ENCODE results near the gene CEP104.

The CEP104 gene

DNA sequence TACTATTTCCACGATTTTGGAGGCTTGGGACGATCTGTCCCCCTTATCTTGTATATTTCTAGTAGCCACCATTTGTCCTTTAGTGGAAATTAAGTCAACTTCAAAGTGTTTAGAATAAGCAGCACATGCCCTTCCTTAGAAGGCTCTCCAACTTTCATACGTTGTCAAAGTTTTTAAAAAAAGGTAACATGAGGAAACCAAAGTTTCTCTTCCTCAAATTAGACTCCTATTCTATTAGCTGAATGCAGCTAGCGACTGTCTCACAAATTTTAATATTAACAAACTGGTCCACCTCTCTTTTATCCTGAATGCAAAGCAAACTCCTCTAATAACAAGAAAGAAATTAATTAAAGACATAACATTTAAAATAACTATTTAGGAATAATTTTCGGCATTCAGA lies 36.2 kb upstream of the CEP104 start:
- TF ChIP-seq, protein P1, sequence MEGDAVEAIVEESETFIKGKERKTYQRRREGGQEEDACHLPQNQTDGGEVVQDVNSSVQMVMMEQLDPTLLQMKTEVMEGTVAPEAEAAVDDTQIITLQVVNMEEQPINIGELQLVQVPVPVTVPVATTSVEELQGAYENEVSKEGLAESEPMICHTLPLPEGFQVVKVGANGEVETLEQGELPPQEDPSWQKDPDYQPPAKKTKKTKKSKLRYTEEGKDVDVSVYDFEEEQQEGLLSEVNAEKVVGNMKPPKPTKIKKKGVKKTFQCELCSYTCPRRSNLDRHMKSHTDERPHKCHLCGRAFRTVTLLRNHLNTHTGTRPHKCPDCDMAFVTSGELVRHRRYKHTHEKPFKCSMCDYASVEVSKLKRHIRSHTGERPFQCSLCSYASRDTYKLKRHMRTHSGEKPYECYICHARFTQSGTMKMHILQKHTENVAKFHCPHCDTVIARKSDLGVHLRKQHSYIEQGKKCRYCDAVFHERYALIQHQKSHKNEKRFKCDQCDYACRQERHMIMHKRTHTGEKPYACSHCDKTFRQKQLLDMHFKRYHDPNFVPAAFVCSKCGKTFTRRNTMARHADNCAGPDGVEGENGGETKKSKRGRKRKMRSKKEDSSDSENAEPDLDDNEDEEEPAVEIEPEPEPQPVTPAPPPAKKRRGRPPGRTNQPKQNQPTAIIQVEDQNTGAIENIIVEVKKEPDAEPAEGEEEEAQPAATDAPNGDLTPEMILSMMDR (IDR thresholded peaks at IDR 0.05; ENCODE audit: low read depth, low read length), result no peak
- H3K4me3 ChIP-seq (replicated peaks in 1 of 2; ENCODE audit: low read depth in 2 of 2, low read length in 2 of 2), result no peak overlapping the region
- DNase-seq (ENCODE audit: low read depth in 2 of 2), result no peak

DNA sequence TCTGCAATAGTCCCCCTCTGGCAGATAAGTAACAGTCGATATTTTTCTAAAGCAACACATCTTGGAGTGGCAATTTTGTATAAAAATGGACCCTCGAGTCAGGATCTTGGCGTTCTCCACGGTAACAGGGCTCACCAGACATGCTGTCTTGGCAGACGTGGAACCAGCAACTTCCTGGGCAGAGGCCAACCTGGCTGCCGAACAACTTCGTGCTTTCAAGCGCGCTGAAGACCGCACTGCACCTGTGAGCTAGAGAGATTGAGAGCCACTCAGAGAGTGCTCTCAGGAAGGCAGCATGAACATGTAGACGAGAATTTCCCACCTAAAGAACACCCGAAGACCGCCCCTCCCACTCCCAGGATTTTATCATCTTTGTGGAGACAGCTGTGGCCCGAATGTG lies 35.7 kb upstream of the CEP104 start:
- TF ChIP-seq, protein P1 (IDR thresholded peaks at IDR 0.05; ENCODE audit: low read depth, low read length), result no peak
- DNase-seq (ENCODE audit: low read depth in 2 of 2), result no peak

DNA sequence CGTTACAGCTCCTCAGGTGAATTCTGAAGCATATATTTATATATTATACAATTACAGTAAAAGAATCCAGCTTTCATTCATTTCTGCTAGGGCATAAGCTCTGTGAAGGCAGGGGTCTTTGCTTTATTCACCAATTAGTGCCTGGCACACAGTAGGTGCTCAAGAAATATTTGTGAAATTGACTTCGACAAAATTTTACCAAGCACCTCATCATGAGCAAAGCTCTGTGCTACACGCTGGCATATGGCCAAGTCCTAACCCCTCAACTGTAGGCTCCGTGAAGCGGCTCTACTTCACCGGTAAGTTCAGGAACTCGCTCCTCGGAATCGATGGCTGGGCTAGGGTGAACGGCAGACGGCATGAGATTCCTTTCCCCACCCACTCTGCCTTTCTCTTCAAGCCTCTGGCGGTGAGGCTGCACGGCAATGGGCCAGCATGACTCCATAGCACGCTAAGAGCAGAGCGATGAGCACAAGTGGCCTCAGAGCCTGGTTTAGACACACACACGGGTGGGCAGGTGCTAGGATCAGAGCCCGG lies 34.4 kb upstream of the CEP104 start:
- no peak for DNase-seq (ENCODE audit: low read depth in 2 of 2)
- TF ChIP-seq, protein P1 (IDR thresholded peaks at IDR 0.05; ENCODE audit: low read depth, low read length), result no peak

More for the DNA sequence above, 35.7 kb upstream of the CEP104 start:
- H3K4me3 ChIP-seq (replicated peaks in 1 of 2; ENCODE audit: low read depth in 2 of 2, low read length in 2 of 2), result no peak overlapping the region

DNA sequence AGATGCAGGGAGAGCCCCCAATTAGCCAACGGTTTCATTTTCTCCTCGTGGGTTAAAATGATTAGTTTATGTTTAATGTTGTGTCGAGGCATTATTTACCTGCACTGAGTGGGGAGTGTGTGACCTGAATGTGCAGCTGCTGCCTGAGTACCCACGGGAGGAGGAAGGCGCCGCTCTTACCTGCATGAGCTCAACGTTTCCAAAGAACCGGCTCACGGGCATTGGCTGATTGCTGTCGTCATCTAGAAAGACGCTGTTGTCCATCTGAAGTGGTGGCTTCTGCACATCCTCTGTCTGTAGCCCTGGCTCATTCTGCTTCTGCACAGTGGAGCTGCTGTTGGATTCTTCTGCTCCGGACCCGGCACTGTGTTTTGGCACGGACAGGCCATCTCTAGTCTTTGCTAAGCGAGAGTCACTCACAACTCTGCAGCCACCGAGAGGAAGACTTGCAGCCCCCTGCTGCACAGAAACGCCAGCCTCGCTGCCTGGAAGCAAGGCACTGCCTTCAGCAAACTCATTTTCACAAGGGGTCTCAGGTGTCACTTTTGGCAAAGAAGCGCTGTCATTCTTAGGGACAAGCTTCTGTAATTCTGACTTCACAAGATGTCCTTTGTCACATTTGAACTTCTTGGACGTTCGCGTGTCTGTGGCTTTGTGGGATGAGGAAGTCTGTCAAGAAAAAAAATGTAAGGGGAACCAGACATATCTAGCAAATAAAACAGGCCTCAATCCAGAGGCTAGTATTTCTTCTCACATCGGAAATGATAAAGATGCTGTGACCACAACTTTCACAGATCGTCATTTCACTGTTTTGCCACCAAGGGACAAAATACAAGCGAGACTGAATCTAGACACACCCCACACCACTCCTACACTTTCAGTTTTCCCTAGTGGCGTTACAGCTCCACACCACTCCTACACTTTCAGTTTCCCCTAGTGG lies 33.6 kb upstream of the CEP104 start:
- no peak overlapping the region for H3K4me3 ChIP-seq (replicated peaks in 1 of 2; ENCODE audit: low read depth in 2 of 2, low read length in 2 of 2)
- TF ChIP-seq, protein P1 (IDR thresholded peaks at IDR 0.05; ENCODE audit: low read depth, low read length), result no peak
- DNase-seq (ENCODE audit: low read depth in 2 of 2), result no peak

More for the DNA sequence above, 34.4 kb upstream of the CEP104 start:
- no peak overlapping the region for H3K4me3 ChIP-seq (replicated peaks in 1 of 2; ENCODE audit: low read depth in 2 of 2, low read length in 2 of 2)

DNA sequence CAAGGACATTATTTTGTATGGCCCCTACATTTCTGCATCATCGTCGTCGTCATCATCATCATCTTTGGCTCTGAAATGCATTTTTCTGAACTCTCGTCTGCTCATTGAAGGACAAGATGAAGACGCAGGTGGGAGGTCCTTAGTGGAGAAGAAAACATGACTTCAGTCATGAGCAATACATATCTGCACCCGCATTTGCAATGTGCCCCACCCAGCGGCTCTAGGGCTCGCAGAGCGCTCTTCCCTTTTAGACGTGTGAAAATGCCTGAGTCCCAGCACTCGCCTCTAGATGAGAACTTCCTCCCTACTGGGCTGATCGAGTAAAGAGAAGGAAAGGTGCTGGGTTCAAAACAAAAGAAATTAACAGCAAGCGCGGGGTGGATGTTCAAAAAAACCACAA lies 32.9 kb upstream of the CEP104 start:
- TF ChIP-seq, protein P1 (IDR thresholded peaks at IDR 0.05; ENCODE audit: low read depth, low read length), result no peak
- no peak overlapping the region for H3K4me3 ChIP-seq (replicated peaks in 1 of 2; ENCODE audit: low read depth in 2 of 2, low read length in 2 of 2)
- no peak for DNase-seq (ENCODE audit: low read depth in 2 of 2)

DNA sequence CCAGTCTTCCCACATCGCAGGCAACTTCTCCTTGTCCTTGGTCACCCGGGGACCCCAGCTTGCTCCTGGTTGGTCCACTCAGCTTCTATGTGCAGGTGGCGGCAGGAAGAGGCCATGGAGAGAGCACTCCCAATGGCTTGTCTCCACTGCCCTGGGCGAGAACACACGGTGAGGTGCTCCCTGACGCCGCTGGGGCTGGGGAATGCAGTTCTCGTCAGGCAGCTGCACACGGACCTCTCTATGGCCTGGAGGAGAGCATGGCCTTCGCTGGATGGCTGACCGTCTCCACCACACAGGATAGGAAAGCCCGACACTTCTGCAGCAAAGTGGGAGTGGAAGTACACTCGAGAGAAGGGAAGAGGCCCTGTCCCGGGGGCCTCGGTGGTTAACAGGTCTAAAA lies 31.3 kb upstream of the CEP104 start:
- TF ChIP-seq, protein P1 (IDR thresholded peaks at IDR 0.05; ENCODE audit: low read depth, low read length), result no peak
- H3K4me3 ChIP-seq (replicated peaks in 1 of 2; ENCODE audit: low read depth in 2 of 2, low read length in 2 of 2), result no peak overlapping the region
- DNase-seq (ENCODE audit: low read depth in 2 of 2), result no peak

Measured in cardiac fibroblast (primary cell).